ENCODE results near the gene POLR3B.

The POLR3B gene

GRCh38 chr12:106415134-106415533, 57.6 kb downstream of the POLR3B start:
- DNase-seq (ENCODE audit: low read depth): no peak

GRCh38 chr12:106416273-106416672, 58.7 kb downstream of the POLR3B start:
- DNase-seq (ENCODE audit: low read depth): no peak

GRCh38 chr12:106417926-106418910, 60.7 kb downstream of the POLR3B start:
- DNase-seq (ENCODE audit: low read depth): no peak

- DNase-seq (ENCODE audit: low read depth): no peak
Observed at GRCh38 chr12:106418970-106419369, 61.4 kb downstream of the POLR3B start.

GRCh38 chr12:106423291-106423690, 65.7 kb downstream of the POLR3B start:
- DNase-seq (ENCODE audit: low read depth): no peak

GRCh38 chr12:106425061-106425702, 67.6 kb downstream of the POLR3B start:
- DNase-seq (ENCODE audit: low read depth): no peak

- no peak for DNase-seq (ENCODE audit: low read depth)
Observed at GRCh38 chr12:106427917-106428316, 70.4 kb downstream of the POLR3B start.

GRCh38 chr12:106428384-106428783, 70.8 kb downstream of the POLR3B start:
- DNase-seq (ENCODE audit: low read depth): no peak

- DNase-seq (ENCODE audit: low read depth): no peak
Observed at GRCh38 chr12:106429043-106429552, 71.5 kb downstream of the POLR3B start.

- DNase-seq (ENCODE audit: low read depth): no peak
Observed at GRCh38 chr12:106429636-106430035, 72.1 kb downstream of the POLR3B start.

GRCh38 chr12:106431839-106432411, 74.4 kb downstream of the POLR3B start:
- no peak for DNase-seq (ENCODE audit: low read depth)

- DNase-seq (ENCODE audit: low read depth): no peak
Observed at GRCh38 chr12:106433055-106433454, 75.5 kb downstream of the POLR3B start.

- DNase-seq (ENCODE audit: low read depth): no peak
Observed at GRCh38 chr12:106434526-106434925, 77.0 kb downstream of the POLR3B start.

GRCh38 chr12:106436164-106436563, 78.6 kb downstream of the POLR3B start:
- DNase-seq (ENCODE audit: low read depth): no peak

GRCh38 chr12:106442575-106442974, 85.0 kb downstream of the POLR3B start:
- DNase-seq (ENCODE audit: low read depth): no peak

- DNase-seq (ENCODE audit: low read depth): no peak
Observed at GRCh38 chr12:106445053-106445452, 87.5 kb downstream of the POLR3B start.

GRCh38 chr12:106445959-106446358, 88.4 kb downstream of the POLR3B start:
- DNase-seq (ENCODE audit: low read depth): no peak

GRCh38 chr12:106446419-106447092, 89.0 kb downstream of the POLR3B start:
- no peak for DNase-seq (ENCODE audit: low read depth)

GRCh38 chr12:106452309-106452708, 94.8 kb downstream of the POLR3B start:
- no peak for DNase-seq (ENCODE audit: low read depth)

GRCh38 chr12:106455111-106455510, 97.6 kb downstream of the POLR3B start:
- no peak for DNase-seq (ENCODE audit: low read depth)

- DNase-seq (ENCODE audit: low read depth): no peak
Observed at GRCh38 chr12:106459124-106459523, 101.6 kb downstream of the POLR3B start.

- no peak for DNase-seq (ENCODE audit: low read depth)
Observed at GRCh38 chr12:106459534-106459933, 102.0 kb downstream of the POLR3B start.

Measured in activated T-cell treated with anti-CD3 and anti-CD28 coated beads for 1 hour (primary cell).